Measurements from ENCODE around the gene SLC16A11. TPM values are rescaled to one million over a fixed set of nuclear protein-coding genes. Genes with fewer than 3 reads are reported as not detected.

SLC16A11 gene
- total and polyA plus RNA-seq, 10 of the 15 experiments (the other 5 are each of a cell fraction or from before 2014, with no cell fraction given) = 0.11 to 2.7 (median 0.84) TPM

DNA sequence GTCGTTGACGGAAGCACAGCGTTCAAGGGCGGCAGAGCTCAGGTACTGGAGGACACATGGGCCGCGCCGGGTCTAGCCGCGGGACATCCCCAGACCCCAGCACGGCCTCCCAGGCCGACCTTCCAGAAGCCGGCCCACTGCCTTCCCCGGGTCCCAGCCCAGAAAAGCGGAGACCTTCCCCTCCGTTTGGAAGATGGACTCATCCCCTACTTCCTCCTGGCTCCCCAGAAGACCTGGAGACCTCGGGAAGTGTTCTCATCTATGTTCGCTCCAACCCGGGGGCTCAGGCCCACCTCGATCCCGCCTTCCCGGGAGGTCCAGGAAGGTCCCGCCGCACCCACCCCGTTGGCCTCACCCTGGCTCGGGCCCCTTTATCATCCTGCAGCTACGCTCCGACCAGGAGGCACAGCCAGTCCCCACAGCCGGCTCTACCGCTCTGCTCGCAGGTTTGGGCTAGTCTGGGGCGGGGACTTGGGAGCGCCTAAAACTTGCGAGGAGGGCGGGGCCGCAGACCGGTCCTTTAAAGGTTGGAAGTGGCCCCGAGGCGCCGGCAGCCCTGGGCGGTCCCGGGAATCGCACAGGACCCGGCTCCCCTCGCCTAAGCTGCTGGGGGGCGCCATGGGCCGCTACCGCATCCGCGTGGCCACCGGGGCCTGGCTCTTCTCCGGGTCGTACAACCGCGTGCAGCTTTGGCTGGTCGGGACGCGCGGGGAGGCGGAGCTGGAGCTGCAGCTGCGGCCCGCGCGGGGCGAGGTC lies 48.2 kb downstream of the SLC16A11 start, which contains the start of gene ALOX12 (continued):
- TF ChIP-seq NR2C2 (IDR thresholded peaks at IDR 0.05; ENCODE audit: borderline replicate concordance, control insufficient read depth, insufficient read length, low read depth) (no peak), TCF12 (IDR thresholded peaks at IDR 0.05; ENCODE audit: low read depth, low read length) (no peak), RELA (IDR thresholded peaks at IDR 0.05; ENCODE audit: borderline replicate concordance, partially characterized antibody) (no peak), NFYB (IDR thresholded peaks at IDR 0.05; ENCODE audit: insufficient read depth, low read depth, low read length) (no peak), ZSCAN29 (IDR thresholded peaks at IDR 0.05) (no peak)

DNA sequence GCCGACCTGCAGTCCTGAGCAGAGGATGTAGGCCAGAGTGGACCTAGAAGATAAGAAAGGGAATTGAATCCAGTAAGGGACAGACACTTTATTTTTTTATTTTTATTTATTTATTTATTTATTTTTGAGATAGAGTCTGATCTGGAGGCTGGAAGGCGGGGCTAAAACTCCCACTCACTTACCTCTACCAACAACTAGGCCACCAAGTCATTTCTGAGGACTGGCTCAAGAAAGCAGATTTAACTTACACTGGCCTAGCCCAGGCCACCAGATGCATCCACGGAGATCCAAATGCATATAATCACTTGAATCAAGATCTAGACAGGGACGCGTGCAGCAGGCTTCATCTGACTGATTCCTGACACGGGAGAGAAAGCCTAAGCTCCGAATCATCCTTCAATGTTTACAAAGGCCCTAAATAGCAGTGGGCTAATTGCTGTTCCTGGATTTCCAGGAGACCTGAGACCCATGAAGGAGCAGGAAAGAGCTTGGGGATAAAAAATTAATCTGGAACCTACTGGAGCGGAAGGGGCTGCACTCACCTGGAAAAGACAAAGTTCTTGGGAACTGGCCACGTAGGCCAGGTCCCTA lies 49.1 kb downstream of the SLC16A11 start:
- WGBS (ENCODE audit: insufficient coverage, insufficient replicate concordance, low lambda C conversion rate, missing lambda C conversion rate) = 96% methylated on average over 9 of the region's 9 CpGs
- ChIA-PET SMC1A (ENCODE audit: uncharacterized antibody, unreplicated experiment) (no interaction called here), CTCF (interaction anchor here (2.3 kb wide), 1 partner anchor 10 kb away, joined by 9 read pairs; no protein-coding TSS in a partner anchor), POLR2A (no interaction called here), RAD21 (ENCODE audit: unreplicated experiment) (no interaction called here)
- H3K4me3 ChIP-seq = no peak overlapping the region
- H3K4me1 ChIP-seq (ENCODE audit: control insufficient read depth, insufficient read depth, low read length) = no peaks in the 10 kb centered on the region
- no peak overlapping the region for H3K27ac ChIP-seq (ENCODE audit: control insufficient read depth, insufficient read depth)
- in situ Hi-C loops (cut with MboI) = no loop called here
- FAIRE-seq (no peak), DNase-seq (ENCODE audit: low read depth, low spot score) (no peak), ATAC-seq (no peak)
- no peak overlapping the region for H3K9ac ChIP-seq (ENCODE audit: control insufficient read depth, insufficient read depth, low read length)
- H3K27me3 ChIP-seq (replicated peaks in 1 of 2; ENCODE audit: control insufficient read depth in 2 of 2, insufficient read depth in 2 of 2, low read length in 1 of 2) = no peaks in the 10 kb centered on the region
- H3K4me2 ChIP-seq (ENCODE audit: control insufficient read depth, insufficient read depth) = no peak overlapping the region
- no peaks in the 10 kb centered on the region for H3K79me2 ChIP-seq (ENCODE audit: control insufficient read depth, insufficient read depth, low read length)
- H3K9me3 ChIP-seq (replicated peaks; ENCODE audit: control insufficient read depth, insufficient read depth, low read length) = no peaks in the 10 kb centered on the region
- intact Hi-C loops (cut with micrococcal nuclease; ENCODE audit: unreplicated experiment) = no loop called here
- BruUV-seq (replicated peaks) = TSS peak; percentile 27
- peaks cover 0 to 9% of the 10 kb centered on the region in 2 experiments; a peak in 2 of 4 replicates for H3K36me3 ChIP-seq (ENCODE audit: control insufficient read depth in 2 of 2, insufficient read depth in 2 of 2, low read length in 1 of 2)
- H4K20me1 ChIP-seq (ENCODE audit: control insufficient read depth, insufficient read depth) = no peaks in the 10 kb centered on the region
- H2AFZ ChIP-seq (ENCODE audit: control insufficient read depth, low read depth, low read length) = no peak overlapping the region
- TF ChIP-seq SMC3 (IDR thresholded peaks at IDR 0.05; ENCODE audit: borderline replicate concordance, low read length) = no peak
- no peak for TF ChIP-seq RUNX3 (IDR thresholded peaks at IDR 0.05; ENCODE audit: low read length)

All from GM12878 (cell line).